Parathyroid adenoma (tissue), 2 donors: ENCODE data around the gene KCTD10.

Source experiments
- H2AFZ ChIP-seq: fragments of 300-600 bp; sonication (generic); one replicate; pipeline ENCODE4 v1.7.0; 2017; ENCODE audit warnings: antibody characterized with exemption, mild to moderate bottlenecking
- H3K27ac ChIP-seq: fragments of 300-600 bp; sonication (generic); one replicate; pipeline ENCODE4 v1.7.0; 2017
- H3K27me3 ChIP-seq: fragments of 300-600 bp; sonication (generic); one replicate; pipeline ENCODE4 v1.7.0; 2017; ENCODE audit warnings: low read length; ENCODE audit not compliant: control insufficient read depth, insufficient read depth
- H3K36me3 ChIP-seq: fragments of 300-600 bp; sonication (generic); one replicate; pipeline ENCODE4 v1.7.0; 2017; ENCODE audit warnings: low read length; ENCODE audit not compliant: control insufficient read depth, insufficient read depth
- H3K4me1 ChIP-seq: fragments of 300-600 bp; sonication (generic); one replicate; pipeline ENCODE4 v1.7.0; 2017; ENCODE audit warnings: control low read depth
- H3K4me2 ChIP-seq: fragments of 300-600 bp; sonication (generic); one replicate; pipeline ENCODE4 v1.7.0; 2017; ENCODE audit warnings: low read length
- H3K4me3 ChIP-seq: fragments of 300-600 bp; sonication (generic); one replicate; pipeline ENCODE4 v1.7.0; 2017; ENCODE audit warnings: low read depth, low read length
- H3K79me2 ChIP-seq: fragments of 300-600 bp; sonication (generic); one replicate; pipeline ENCODE4 v1.7.0; 2017; ENCODE audit warnings: control low read depth
- H3K9ac ChIP-seq: fragments of 300-600 bp; sonication (generic); one replicate; pipeline ENCODE4 v1.7.0; 2017; ENCODE audit warnings: mild to moderate bottlenecking
- H3K9me3 ChIP-seq: fragments of 300-600 bp; sonication (generic); one replicate; pipeline ENCODE4 v1.7.0; 2017; ENCODE audit warnings: low read length; ENCODE audit not compliant: control insufficient read depth
- TF ChIP-seq, protein P1 (sequence below): fragments of 300-600 bp; sonication (generic); IDR thresholded peaks from one replicate; pipeline ENCODE4 v1.7.0; 2017; ENCODE audit warnings: antibody characterized with exemption, mild to moderate bottlenecking
- donor health status: primary hyperparathyroidism.

The KCTD10 gene

DNA sequence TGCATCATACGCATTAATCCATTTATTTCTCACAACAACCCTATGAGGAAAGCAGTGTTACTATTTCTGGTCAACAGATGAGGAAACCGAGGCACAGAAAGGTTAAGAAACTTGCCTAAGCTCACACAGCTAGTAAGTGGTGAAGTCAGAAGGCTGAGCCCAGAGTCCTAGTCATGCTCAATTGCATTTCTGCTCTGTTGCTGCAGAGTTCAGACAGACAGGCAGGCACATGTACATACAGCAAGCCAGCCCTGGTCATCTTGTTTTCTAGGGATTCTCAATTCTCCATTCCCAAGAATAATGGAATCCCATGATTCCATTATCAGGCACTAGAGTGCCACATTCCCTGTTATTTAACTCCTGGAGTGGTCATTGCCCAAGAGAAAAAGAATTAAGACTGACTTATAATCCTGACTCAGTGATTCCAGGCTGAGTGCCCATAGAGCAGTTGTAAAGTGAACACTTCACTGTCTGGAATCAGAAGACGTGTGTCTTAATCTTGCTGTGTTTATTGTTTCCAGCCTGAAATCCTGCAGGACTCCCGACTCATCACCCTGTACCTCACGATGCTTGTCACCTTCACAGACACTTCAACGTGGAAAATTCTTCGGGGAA is 11.1 kb upstream of the KCTD10 start:
- Histone ChIP-seq H3K36me3 (no peaks in the 10 kb centered on the region), H3K9me3 (no peaks in the 10 kb centered on the region), H3K79me2 (no peaks in the 10 kb centered on the region), H3K4me3 (no peak overlapping the region), H3K4me1 (no peaks in the 10 kb centered on the region), H3K9ac (no peak overlapping the region), H3K27me3 (no peaks in the 10 kb centered on the region), H3K4me2 (no peak overlapping the region), H2AFZ (no peak overlapping the region), H3K27ac (no peak overlapping the region)
- TF ChIP-seq, protein P1, sequence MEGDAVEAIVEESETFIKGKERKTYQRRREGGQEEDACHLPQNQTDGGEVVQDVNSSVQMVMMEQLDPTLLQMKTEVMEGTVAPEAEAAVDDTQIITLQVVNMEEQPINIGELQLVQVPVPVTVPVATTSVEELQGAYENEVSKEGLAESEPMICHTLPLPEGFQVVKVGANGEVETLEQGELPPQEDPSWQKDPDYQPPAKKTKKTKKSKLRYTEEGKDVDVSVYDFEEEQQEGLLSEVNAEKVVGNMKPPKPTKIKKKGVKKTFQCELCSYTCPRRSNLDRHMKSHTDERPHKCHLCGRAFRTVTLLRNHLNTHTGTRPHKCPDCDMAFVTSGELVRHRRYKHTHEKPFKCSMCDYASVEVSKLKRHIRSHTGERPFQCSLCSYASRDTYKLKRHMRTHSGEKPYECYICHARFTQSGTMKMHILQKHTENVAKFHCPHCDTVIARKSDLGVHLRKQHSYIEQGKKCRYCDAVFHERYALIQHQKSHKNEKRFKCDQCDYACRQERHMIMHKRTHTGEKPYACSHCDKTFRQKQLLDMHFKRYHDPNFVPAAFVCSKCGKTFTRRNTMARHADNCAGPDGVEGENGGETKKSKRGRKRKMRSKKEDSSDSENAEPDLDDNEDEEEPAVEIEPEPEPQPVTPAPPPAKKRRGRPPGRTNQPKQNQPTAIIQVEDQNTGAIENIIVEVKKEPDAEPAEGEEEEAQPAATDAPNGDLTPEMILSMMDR, result no peak

DNA sequence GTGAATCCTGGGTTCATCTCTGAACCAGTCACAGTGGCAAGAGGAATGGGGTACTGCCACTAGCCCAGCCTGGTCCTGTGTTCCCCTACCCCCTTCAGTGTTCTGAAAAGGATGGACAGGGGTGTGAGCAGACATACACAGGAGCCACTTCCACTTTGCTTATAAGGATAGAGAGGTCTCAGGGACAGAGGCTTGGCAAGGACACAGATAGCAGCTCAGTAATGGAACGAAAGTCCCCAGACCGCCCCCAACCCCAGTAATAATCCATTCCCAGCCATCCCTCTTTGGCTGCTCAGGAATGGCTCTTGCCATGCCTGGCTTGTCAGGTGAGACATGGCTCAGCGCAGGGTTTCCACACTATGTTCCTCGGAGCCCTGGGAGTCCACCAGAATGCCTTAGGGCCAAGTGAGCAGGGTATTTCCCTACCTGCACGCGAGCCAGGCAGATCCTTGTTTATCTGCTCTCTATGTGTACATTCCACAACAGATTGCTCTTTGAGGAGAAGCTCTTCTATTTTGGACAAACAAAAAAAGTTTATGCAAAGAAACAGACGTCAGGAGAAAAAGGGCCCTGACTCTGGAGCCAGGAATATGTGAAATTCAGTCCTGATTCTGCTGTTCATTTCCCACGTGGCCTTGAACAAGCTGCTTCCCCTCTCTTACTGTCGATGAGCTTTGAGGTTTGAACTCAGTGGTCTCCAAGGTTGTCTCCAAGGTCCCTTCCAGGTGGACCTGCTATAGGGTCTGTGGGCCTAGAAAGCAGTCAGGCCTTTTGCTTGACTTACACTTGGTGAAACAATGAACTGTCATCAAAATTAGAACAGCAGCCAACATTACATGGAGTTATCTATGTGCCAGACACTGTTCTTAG is 10.3 kb upstream of the KCTD10 start:
- Histone ChIP-seq H2AFZ (no peak overlapping the region), H3K9ac (no peak overlapping the region), H3K9me3 (no peaks in the 10 kb centered on the region), H3K4me2 (no peak overlapping the region), H3K4me3 (no peak overlapping the region), H3K4me1 (no peaks in the 10 kb centered on the region), H3K36me3 (no peaks in the 10 kb centered on the region), H3K79me2 (no peaks in the 10 kb centered on the region), H3K27me3 (no peaks in the 10 kb centered on the region), H3K27ac (no peak overlapping the region)
- TF ChIP-seq, protein P1, result no peak

- Histone ChIP-seq H2AFZ (no peak overlapping the region), H3K9ac (no peak overlapping the region), H3K27me3 (no peaks in the 10 kb centered on the region), H3K4me3 (no peak overlapping the region), H3K4me2 (no peak overlapping the region), H3K79me2 (no peaks in the 10 kb centered on the region), H3K4me1 (no peaks in the 10 kb centered on the region), H3K27ac (no peak overlapping the region), H3K9me3 (no peaks in the 10 kb centered on the region), H3K36me3 (no peaks in the 10 kb centered on the region)
- TF ChIP-seq, protein P1, result no peak
Measured at GRCh38 chr12:109485201-109485600, 8.1 kb upstream of the KCTD10 start.

DNA sequence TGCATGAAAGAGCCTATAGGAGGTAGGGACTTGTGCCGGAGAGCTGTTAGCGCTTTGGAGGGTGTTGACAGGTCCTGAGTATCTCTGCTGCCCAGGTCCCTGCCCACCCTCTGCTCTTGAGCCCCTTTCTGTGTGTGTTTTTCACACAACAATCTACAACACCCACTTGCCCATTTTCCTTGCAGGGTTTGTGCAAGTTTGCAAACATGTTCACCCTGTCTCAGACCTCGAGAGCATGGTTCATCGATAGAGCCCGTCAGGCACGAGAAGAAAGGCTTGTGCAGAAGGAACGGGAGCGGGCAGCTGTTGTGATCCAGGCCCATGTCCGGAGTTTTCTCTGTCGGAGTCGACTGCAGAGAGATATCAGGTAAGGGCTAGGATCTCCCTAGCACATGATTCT is 6.2 kb upstream of the KCTD10 start:
- peaks cover 5% of the 10 kb centered on the region for H3K79me2 ChIP-seq
- no peaks in the 10 kb centered on the region for H3K36me3 ChIP-seq
- H3K4me1 ChIP-seq, result peaks cover 2% of the 10 kb centered on the region
- no peak overlapping the region for H3K4me3 ChIP-seq
- no peak overlapping the region for H2AFZ ChIP-seq
- H3K4me2 ChIP-seq, result no peak overlapping the region
- H3K9me3 ChIP-seq, result no peaks in the 10 kb centered on the region
- no peaks in the 10 kb centered on the region for H3K27me3 ChIP-seq
- TF ChIP-seq, protein P1, result no peak
- no peak overlapping the region for H3K27ac ChIP-seq
- H3K9ac ChIP-seq, result no peak overlapping the region
